Fibroblast of upper back skin (primary cell): ENCODE data around the gene TMEM35B.
"Not testable (repeated sequence)": the region's sequence is repeated elsewhere in the genome, so short reads cannot be mapped to it uniquely, and the experiment has no call there.

ENCODE experiments used
- DNase-seq: peaks from one replicate; pipeline ENCODE4 v3.0.0-alpha.2; 2013

TMEM35B gene

GRCh38 chr1:34975771-34976170 lies 9.4 kb downstream of the TMEM35B start:
- no peak for DNase-seq

DNA sequence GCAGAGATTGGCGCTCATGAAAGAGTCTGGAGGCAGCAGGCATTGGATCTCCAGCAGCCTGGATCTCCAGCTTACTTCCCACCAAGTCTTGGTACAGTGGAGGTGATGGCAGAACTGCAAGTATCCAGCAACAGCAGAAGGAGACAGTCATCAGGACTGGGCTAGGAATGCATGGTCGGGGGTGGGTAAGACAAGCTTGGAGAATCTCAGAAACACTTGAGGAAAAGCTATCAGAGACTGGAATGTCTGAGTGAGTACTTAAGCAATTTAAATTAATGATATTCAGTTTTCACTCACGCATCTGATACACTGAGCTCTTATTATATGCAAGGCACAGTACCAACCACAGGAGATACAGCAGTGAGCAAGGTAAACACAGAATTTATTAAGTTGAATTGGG lies 9.8 kb downstream of the TMEM35B start:
- DNase-seq: peak; percentile 37

DNA sequence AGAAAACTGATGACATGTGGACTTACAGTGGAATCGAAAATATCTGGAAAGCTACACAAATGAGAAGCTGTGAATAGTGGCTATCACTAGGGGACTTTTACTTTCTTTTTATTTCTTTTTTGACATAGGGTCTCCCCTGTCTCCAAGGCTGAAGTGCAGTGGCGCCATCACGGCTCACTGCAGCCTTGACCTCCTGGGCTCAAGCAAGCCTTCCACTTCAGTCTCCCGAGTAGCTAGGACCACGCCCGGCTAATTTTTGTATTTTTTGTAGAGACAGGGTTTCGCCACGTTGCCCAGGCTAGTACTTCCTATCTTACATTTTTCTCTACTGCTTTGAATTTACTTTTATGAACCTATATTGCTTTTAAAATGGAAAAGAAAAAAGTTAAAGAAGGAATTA lies 10.5 kb downstream of the TMEM35B start:
- no peak for DNase-seq

- DNase-seq: peak; percentile 13
Measured at GRCh38 chr1:34973326-34973725, 11.8 kb downstream of the TMEM35B start.

GRCh38 chr1:34970829-34971228 lies 14.3 kb downstream of the TMEM35B start:
- DNase-seq: no peak

GRCh38 chr1:34970220-34970735 lies 14.9 kb downstream of the TMEM35B start:
- peak; percentile 45 for DNase-seq

GRCh38 chr1:34968297-34968696 lies 16.9 kb downstream of the TMEM35B start:
- not testable (repeated sequence) for DNase-seq

GRCh38 chr1:34967672-34968071 lies 17.5 kb downstream of the TMEM35B start:
- DNase-seq: not testable (repeated sequence)

- no peak for DNase-seq
Measured at GRCh38 chr1:34965597-34965996, 19.6 kb downstream of the TMEM35B start.

- DNase-seq: no peak
Measured at GRCh38 chr1:34950428-34950827, 34.7 kb downstream of the TMEM35B start.

DNA sequence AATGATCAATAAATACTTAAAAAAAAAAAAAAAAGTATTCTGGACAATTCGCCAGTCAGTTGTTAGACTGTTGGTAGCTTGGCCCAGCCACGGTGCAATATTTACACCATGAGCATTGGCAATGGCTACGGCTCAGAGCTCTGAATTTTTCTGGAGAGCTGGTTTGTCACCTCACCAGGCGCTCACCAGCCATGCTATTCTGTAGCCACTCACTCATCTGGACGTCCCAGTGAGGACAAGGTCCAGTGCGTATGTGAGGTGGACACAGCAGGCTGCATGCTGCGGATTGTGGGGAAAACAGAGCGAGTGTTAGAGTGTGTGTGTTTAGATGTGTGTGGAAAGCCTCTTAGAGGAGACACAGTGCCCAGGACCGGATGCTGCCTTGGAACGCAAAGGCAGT lies 36.4 kb downstream of the TMEM35B start:
- DNase-seq: not testable (repeated sequence)

- not testable (repeated sequence) for DNase-seq
Measured at GRCh38 chr1:34947641-34948314, 37.4 kb downstream of the TMEM35B start.

DNA sequence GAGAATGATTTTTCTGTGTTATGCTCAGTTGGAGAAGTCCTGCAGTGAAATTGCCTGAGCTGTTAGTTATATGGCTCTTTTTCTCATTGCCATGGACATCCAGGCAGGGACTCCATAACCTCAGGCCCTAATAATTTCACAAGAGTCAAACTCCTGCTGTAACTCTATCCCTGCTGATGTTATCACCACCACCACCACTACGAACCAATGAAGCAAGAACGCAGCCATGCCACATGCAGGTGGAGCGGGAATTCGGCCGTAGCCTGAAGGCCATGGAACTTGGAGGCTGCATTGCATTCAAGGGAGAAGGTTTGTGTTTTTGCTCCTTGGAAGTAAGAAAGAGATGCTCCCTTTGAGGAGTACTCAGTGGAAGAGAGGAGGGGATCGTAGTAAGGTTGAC lies 38.9 kb downstream of the TMEM35B start:
- DNase-seq: no peak

DNA sequence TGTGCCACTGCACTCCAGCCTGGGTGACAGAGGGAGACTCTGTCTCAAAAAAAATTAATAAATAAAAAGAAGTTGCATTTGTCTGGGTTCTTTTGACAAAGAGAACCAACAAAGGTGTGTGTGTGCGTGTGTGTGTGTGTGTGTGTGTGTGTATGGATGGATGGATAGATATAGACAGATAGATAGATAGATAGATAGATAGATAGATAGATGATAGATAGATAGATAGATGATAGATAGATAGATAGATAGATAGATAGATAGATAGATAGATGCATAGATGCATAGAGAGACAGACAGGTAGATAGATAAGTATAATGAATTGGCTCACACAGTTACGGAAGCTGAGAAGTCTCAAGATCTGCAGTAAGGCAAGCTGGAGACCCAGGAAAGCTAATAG lies 43.3 kb downstream of the TMEM35B start:
- not testable (repeated sequence) for DNase-seq
